ENCODE measurements around the gene LRRFIP1.

- no peak for TF ChIP-seq CTCF (IDR thresholded peaks at IDR 0.05; ENCODE audit: low read length)
- no peak for TF ChIP-seq EZH2 (optimal IDR thresholded peaks at IDR 0.05; ENCODE audit: low read depth, low read length)
- TF ChIP-seq EZH2phosphoT487 (IDR thresholded peaks at IDR 0.05; ENCODE audit: low read length), result no peak
These were observed 44.2 kb downstream of the LRRFIP1 start for GRCh38 chr2:237671466-237672138.

All from MM.1S (cell line).